H1 (cell line): ENCODE results near the gene NAA11. TPM values are rescaled to one million over a fixed set of nuclear protein-coding genes. Genes with fewer than 3 reads are reported as not detected.

Experiments
- CTCF ChIA-PET: fragments of 300-600 bp; sonication (Branson Sonifier 250); formaldehyde crosslinking; loops from one replicate; lab custom pipeline; 2021; ENCODE audit not compliant: partially characterized antibody; lab: Charles Lee
- POLR2A ChIA-PET: fragments of 300-600 bp; sonication (Branson Sonifier 250); formaldehyde crosslinking; loops from one replicate; lab custom pipeline; 2021; ENCODE audit warnings: inconsistent platforms; ENCODE audit not compliant: partially characterized antibody; lab: Charles Lee
- DNase-seq, 2 experiments: peaks; one replicate each; pipeline versions ENCODE4 v3.0.0 to v3.0.0-alpha.2; 2010 to 2022; ENCODE audit warnings: low spot score in 2 of 2, low read depth in 1 of 2, mixed read lengths in 1 of 2
- FAIRE-seq: peaks from 2 replicates; lab custom pipeline; 2011; peaks lifted over from hg19 to GRCh38; lab: Jason Lieb, UNC
- H2AFZ ChIP-seq: 2 replicates; pipeline ENCODE4 v1.8.1; 2012; ENCODE audit warnings: low read length, inconsistent platforms
- H2AK5ac ChIP-seq: 2 replicates; pipeline ENCODE4 v1.6.1; 2013; ENCODE audit warnings: low read depth, low read length
- H2BK120ac ChIP-seq: replicated peaks from 2 replicates; pipeline ENCODE3; 2013; ENCODE audit warnings: low read depth, low read length, inconsistent platforms
- H2BK12ac ChIP-seq: 2 replicates; pipeline ENCODE4 v1.6.1; 2013; ENCODE audit warnings: low read depth, low read length
- H2BK15ac ChIP-seq: 2 replicates; pipeline ENCODE4 v1.6.1; 2013; ENCODE audit warnings: low read length
- H2BK20ac ChIP-seq: 2 replicates; pipeline ENCODE4 v1.6.1; 2013; ENCODE audit warnings: low read length
- H2BK5ac ChIP-seq: 2 replicates; pipeline ENCODE4 v1.6.1; 2013; ENCODE audit warnings: low read depth, low read length
- H3K14ac ChIP-seq: 2 replicates; pipeline ENCODE4 v1.6.1; 2013; ENCODE audit warnings: inconsistent platforms; ENCODE audit not compliant: insufficient read length
- H3K18ac ChIP-seq: 2 replicates; pipeline ENCODE4 v1.6.1; 2013; ENCODE audit warnings: low read length; ENCODE audit errors: extremely low read depth
- H3K23ac ChIP-seq: 2 replicates; pipeline ENCODE4 v1.6.1; 2013; ENCODE audit warnings: inconsistent platforms; ENCODE audit not compliant: insufficient read length
- H3K23me2 ChIP-seq: 2 replicates; pipeline ENCODE4 v1.6.1; 2013; ENCODE audit warnings: low read depth, low read length
- H3K27ac ChIP-seq: 2 replicates; pipeline ENCODE4 v1.6.1; 2011; ENCODE audit warnings: low read depth, low read length, inconsistent platforms
- H3K27me3 ChIP-seq, 4 experiments: replicated peaks in 1 of 4; 1 replicate in 1 of 4; 2 replicates in 3 of 4; pipeline versions ENCODE4 v1.6.1 to v1.8.1; 2011 to 2013; ENCODE audit warnings: low read length in 3 of 4, mild to moderate bottlenecking in 3 of 4, inconsistent platforms in 2 of 4, mixed read lengths in 2 of 4, moderate library complexity in 1 of 4; ENCODE audit not compliant: control insufficient read depth in 3 of 4, insufficient read depth in 3 of 4; ENCODE audit errors: extremely low read depth in 1 of 4
- H3K36me3 ChIP-seq, 4 experiments: 2 replicates each; pipeline versions ENCODE4 v1.6.1 to v1.8.1; 2011 to 2013; ENCODE audit warnings: mild to moderate bottlenecking in 4 of 4, low read length in 3 of 4, moderate library complexity in 2 of 4, control low read depth in 1 of 4, inconsistent platforms in 1 of 4; ENCODE audit not compliant: insufficient read depth in 4 of 4, control insufficient read depth in 2 of 4
- H3K4ac ChIP-seq: replicated peaks from 2 replicates; pipeline ENCODE3; 2013; ENCODE audit warnings: low read length, low read depth, mixed read lengths, inconsistent platforms; ENCODE audit not compliant: insufficient read length
- H3K4me1 ChIP-seq, 4 experiments: replicated peaks in 1 of 4; 1 replicate in 1 of 4; 2 replicates in 3 of 4; pipeline versions ENCODE4 v1.6.1 to v1.8.1; 2011 to 2013; ENCODE audit warnings: low read length in 3 of 4, inconsistent platforms in 2 of 4, mixed read lengths in 1 of 4; ENCODE audit not compliant: insufficient read depth in 4 of 4, control insufficient read depth in 3 of 4
- H3K4me2 ChIP-seq, 2 experiments: 2 replicates each; pipeline versions ENCODE4 v1.6.1 to v1.8.1; 2011 to 2013; ENCODE audit warnings: low read depth in 2 of 2, low read length in 2 of 2, control low read depth in 1 of 2, inconsistent platforms in 1 of 2, mild to moderate bottlenecking in 1 of 2; ENCODE audit not compliant: insufficient read depth in 1 of 2
- H3K4me3 ChIP-seq, 4 experiments: fragments of 200-600, 300-600 bp in 1 of 4; sonication (generic), shearing (Covaris generic), sonication (Bioruptor Twin) in 1 of 4; 2 replicates each; pipeline versions ENCODE4 v1.5.1 to v1.8.1; 2011 to 2016; ENCODE audit warnings: low read length in 4 of 4, low read depth in 3 of 4, control low read depth in 2 of 4, inconsistent platforms in 2 of 4, mild to moderate bottlenecking in 2 of 4, mixed read lengths in 1 of 4, moderate library complexity in 1 of 4; ENCODE audit not compliant: insufficient read depth in 2 of 4; ENCODE audit errors: extremely low read depth in 1 of 4
- H3K56ac ChIP-seq: replicated peaks from 2 replicates; pipeline ENCODE3; 2013; ENCODE audit warnings: low read depth, mild to moderate bottlenecking, mixed read lengths, low read length, inconsistent platforms; ENCODE audit not compliant: insufficient read length
- H3K79me1 ChIP-seq: 2 replicates; pipeline ENCODE4 v1.6.1; 2013; ENCODE audit warnings: low read depth, low read length, control low read depth
- H3K79me2 ChIP-seq, 2 experiments: 2 replicates each; pipeline versions ENCODE4 v1.6.1 to v1.8.1; 2012 to 2013; ENCODE audit warnings: low read length in 2 of 2, mild to moderate bottlenecking in 2 of 2, inconsistent platforms in 1 of 2; ENCODE audit not compliant: insufficient read depth in 2 of 2, control insufficient read depth in 1 of 2
- H3K9ac ChIP-seq, 4 experiments: replicated peaks in 1 of 4; 1 replicate in 1 of 4; 2 replicates in 3 of 4; pipeline versions ENCODE4 v1.6.1 to v1.8.1; 2011 to 2013; ENCODE audit warnings: low read depth in 3 of 4, low read length in 3 of 4, control low read depth in 2 of 4, mild to moderate bottlenecking in 2 of 4, moderate library complexity in 2 of 4, inconsistent platforms in 1 of 4; ENCODE audit errors: extremely low read depth in 1 of 4
- H3K9me3 ChIP-seq, 2 experiments: 2 replicates each; pipeline versions ENCODE4 v1.6.1 to v1.8.1; 2012 to 2013; ENCODE audit warnings: mild to moderate bottlenecking in 2 of 2, moderate library complexity in 2 of 2, control low read depth in 1 of 2, inconsistent platforms in 1 of 2, low read depth in 1 of 2, low read length in 1 of 2, mixed read lengths in 1 of 2; ENCODE audit not compliant: insufficient read depth in 2 of 2
- H4K20me1 ChIP-seq, 2 experiments: replicated peaks in 1 of 2; 2 replicates each; pipeline versions ENCODE3 to v1.8.1; 2011 to 2013; ENCODE audit warnings: inconsistent platforms in 2 of 2, low read length in 2 of 2, mild to moderate bottlenecking in 1 of 2; ENCODE audit not compliant: insufficient read depth in 2 of 2, control insufficient read depth in 1 of 2
- H4K5ac ChIP-seq: 2 replicates; pipeline ENCODE4 v1.6.1; 2013; ENCODE audit warnings: low read length, low read depth, mixed read lengths, inconsistent platforms; ENCODE audit not compliant: insufficient read length
- H4K8ac ChIP-seq: 2 replicates; pipeline ENCODE4 v1.8.0; 2013; ENCODE audit warnings: mild to moderate bottlenecking, moderate library complexity, low read length, inconsistent platforms; ENCODE audit not compliant: insufficient read depth; ENCODE audit errors: extremely low read depth
- H4K91ac ChIP-seq: replicated peaks from 2 replicates; pipeline ENCODE3; 2013; ENCODE audit warnings: low read length, mixed read lengths, inconsistent platforms; ENCODE audit not compliant: insufficient read length
- MAFK ChIP-seq: IDR thresholded peaks from 2 replicates; pipeline ENCODE4 v1.6.1; 2012; ENCODE audit warnings: low read depth, mild to moderate bottlenecking, improper control_type of control experiment, low read length
- SIX5 ChIP-seq: IDR thresholded peaks from 2 replicates; pipeline ENCODE4 v1.6.1; 2011; ENCODE audit warnings: mild to moderate bottlenecking, low read depth, low read length
- SP4 ChIP-seq: IDR thresholded peaks from 2 replicates; pipeline ENCODE4 v1.6.1; 2012; ENCODE audit warnings: low read length, inconsistent platforms
- WGBS, 2 experiments: shearing (Covaris generic) in 1 of 2; methylation state at CpG; one replicate each; pipeline versions ENCODE4 v1.1.6 to v1.1.7; 2013 to 2015; ENCODE audit warnings: low lambda C conversion rate in 2 of 2, mixed read lengths in 2 of 2, inconsistent platforms in 1 of 2, low coverage in 1 of 2, missing lambda C conversion rate in 1 of 2; ENCODE audit not compliant: insufficient replicate concordance in 2 of 2, insufficient coverage in 1 of 2, insufficient read length in 1 of 2; ENCODE audit errors: extremely low coverage in 1 of 2, missing lambda C conversion rate in 1 of 2; 5-methylcytosine and 5-hydroxymethylcytosine counted together
- polyA plus RNA-seq, 7 experiments: library from polyadenylated mRNA; depleted of rRNA in 3 of 7; stranded (reverse) in 5 of 7; unstranded in 2 of 7; fragments of >200 nt in 5 of 7; fragments of 200-250 nt in 2 of 7; gene quantifications; 1 replicate in 5 of 7; 2 replicates in 1 of 7; 4 replicates in 1 of 7; pipeline versions ENCODE4 v1.2.1 to v1.2.3, GENCODE V29; 2011 to 2013; ENCODE audit warnings: missing spikeins in 2 of 7, mixed read lengths in 2 of 7
- total RNA-seq: library from RNA; stranded (reverse); fragmentation: NEBNext Ultra II Directional; extraction: Animal tissue kit (Norgen Biotek cat#: 25700); gene quantifications from 2 replicates; pipeline ENCODE4 v1.2.1, GENCODE V29; 2021
- TF ChIP-seq, protein P1 (sequence below): IDR thresholded peaks from 2 replicates; pipeline ENCODE4 v1.6.1; 2012; ENCODE audit warnings: low read length, inconsistent platforms

The NAA11 gene
- total and polyA plus RNA-seq, 2 of the 8 experiments (the other 6 are each of a cell fraction or from before 2014, with no cell fraction given) = not detected

DNA sequence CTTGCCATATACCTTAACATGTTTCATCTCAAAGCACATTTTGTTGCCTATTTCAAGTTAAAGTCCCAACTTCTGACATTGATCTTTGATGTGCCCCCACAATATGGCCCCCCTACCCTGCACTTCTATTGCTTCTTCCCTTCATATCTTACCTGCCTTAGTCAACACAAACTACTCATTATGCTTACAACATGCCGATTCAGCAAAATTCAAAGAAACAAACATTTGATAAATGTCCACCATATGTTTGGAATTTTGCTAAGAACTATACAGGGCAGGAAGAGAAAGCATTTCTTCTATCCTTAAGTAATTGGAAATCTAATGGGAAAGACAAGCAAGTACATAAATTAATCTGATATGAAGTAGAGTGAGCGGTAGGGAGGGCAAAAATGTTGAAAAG lies 25.6 kb downstream of the NAA11 start:
- H2AFZ ChIP-seq = no peak overlapping the region
- H2BK5ac ChIP-seq = no peak overlapping the region
- H4K20me1 ChIP-seq = no peaks in the 10 kb centered on the region
- no peak overlapping the region for H3K4me2 ChIP-seq
- H3K36me3 ChIP-seq = no peaks in the 10 kb centered on the region
- H2BK120ac ChIP-seq = no peak overlapping the region
- ChIA-PET POLR2A (no interaction called here), CTCF (no interaction called here)
- no peak overlapping the region for H2BK15ac ChIP-seq
- 97 to 100% methylated on average over 1 to 2 of the region's 2 CpGs for WGBS, 2 experiments
- H3K14ac ChIP-seq = no peak overlapping the region
- FAIRE-seq (no peak), DNase-seq (no peak)
- no peaks in the 10 kb centered on the region for H3K79me1 ChIP-seq
- no peak overlapping the region for H4K5ac ChIP-seq
- H3K79me2 ChIP-seq = no peaks in the 10 kb centered on the region
- no peaks in the 10 kb centered on the region for H3K4me1 ChIP-seq
- no peak overlapping the region for H3K27ac ChIP-seq
- H3K9ac ChIP-seq = no peak overlapping the region
- H3K4ac ChIP-seq = no peak overlapping the region
- H4K8ac ChIP-seq = no peak overlapping the region
- TF ChIP-seq MAFK (peak; percentile 91), SIX5 (no peak), SP4 (no peak)
- TF ChIP-seq, protein P1, sequence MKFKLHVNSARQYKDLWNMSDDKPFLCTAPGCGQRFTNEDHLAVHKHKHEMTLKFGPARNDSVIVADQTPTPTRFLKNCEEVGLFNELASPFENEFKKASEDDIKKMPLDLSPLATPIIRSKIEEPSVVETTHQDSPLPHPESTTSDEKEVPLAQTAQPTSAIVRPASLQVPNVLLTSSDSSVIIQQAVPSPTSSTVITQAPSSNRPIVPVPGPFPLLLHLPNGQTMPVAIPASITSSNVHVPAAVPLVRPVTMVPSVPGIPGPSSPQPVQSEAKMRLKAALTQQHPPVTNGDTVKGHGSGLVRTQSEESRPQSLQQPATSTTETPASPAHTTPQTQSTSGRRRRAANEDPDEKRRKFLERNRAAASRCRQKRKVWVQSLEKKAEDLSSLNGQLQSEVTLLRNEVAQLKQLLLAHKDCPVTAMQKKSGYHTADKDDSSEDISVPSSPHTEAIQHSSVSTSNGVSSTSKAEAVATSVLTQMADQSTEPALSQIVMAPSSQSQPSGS = no peak
- H3K56ac ChIP-seq = no peak overlapping the region
- H3K27me3 ChIP-seq = peaks cover 0 to 1% (median 0%) of the 10 kb centered on the region in 4 experiments; a peak in 1 of 7 replicates
- H3K9me3 ChIP-seq = no peaks in the 10 kb centered on the region; a peak in 1 of 4 replicates
- H2BK12ac ChIP-seq = no peak overlapping the region
- H2AK5ac ChIP-seq = no peak overlapping the region
- H3K23me2 ChIP-seq = no peaks in the 10 kb centered on the region
- no peak overlapping the region for H3K4me3 ChIP-seq
- no peak overlapping the region for H3K23ac ChIP-seq
- no peak overlapping the region for H4K91ac ChIP-seq
- no peak overlapping the region for H2BK20ac ChIP-seq
- H3K18ac ChIP-seq = no peak overlapping the region
